Upper lobe of left lung (tissue), 6 donors: ENCODE results near the gene CELA1. TPM values are rescaled to one million over a fixed set of nuclear protein-coding genes. Genes with fewer than 3 reads are reported as not detected.

Source experiments
- ATAC-seq, 2 donors: fragments of 200-7000 bp; cut with Tn5 transposase; one replicate each; pipeline ENCODE4 v1.9.1; 2022; ENCODE audit warnings: mild to moderate bottlenecking in 2 of 2, moderate library complexity in 2 of 2; ENCODE audit not compliant: low FRiP score in 2 of 2
- DNase-seq, 2 donors: peaks; one replicate each; pipeline ENCODE4 v3.0.0-alpha.2; 2019 to 2020
- H3K27ac ChIP-seq, 4 donors: fragments of 200-600 bp; sonication (generic); one replicate each; pipeline ENCODE4 v1.5.1; 2016 to 2019
- H3K27me3 ChIP-seq, 4 donors: fragments of 200-600 bp; sonication (generic); one replicate each; pipeline ENCODE4 v1.5.1; 2017 to 2019
- H3K36me3 ChIP-seq, 4 donors: fragments of 200-600 bp; sonication (generic); one replicate each; pipeline ENCODE4 v1.5.1; 2016 to 2019
- H3K4me1 ChIP-seq, 4 donors: fragments of 200-600 bp; sonication (generic); one replicate each; pipeline ENCODE4 v1.5.1; 2018 to 2019
- H3K4me3 ChIP-seq, 4 donors: fragments of 200-600 bp; sonication (generic); one replicate each; pipeline ENCODE4 v1.5.1; 2017 to 2019; ENCODE audit warnings: mild to moderate bottlenecking in 2 of 4, moderate library complexity in 1 of 4
- H3K9me3 ChIP-seq, 4 donors: fragments of 200-600 bp; sonication (generic); one replicate each; pipeline ENCODE4 v1.5.1; 2018 to 2019
- CTCF ChIP-seq, 6 experiments: fragments of 450-650 bp in 4 of 6; fragments of 200-600 bp in 2 of 6; sonication (generic) in 2 of 6; IDR thresholded peaks; one replicate each; pipeline ENCODE4 v1.5.1; 2016 to 2019; ENCODE audit warnings: antibody characterized with exemption in 6 of 6
- EP300 ChIP-seq, 4 donors: sonication (generic); formaldehyde crosslinking; IDR thresholded peaks; one replicate each; pipeline ENCODE4 v1.5.1; 2017; ENCODE audit warnings: antibody characterized with exemption in 4 of 4, control low read depth in 2 of 4
- POLR2A ChIP-seq, 4 donors: fragments of 450-650 bp; IDR thresholded peaks; one replicate each; pipeline ENCODE4 v1.5.1; 2016 to 2017; ENCODE audit warnings: antibody characterized with exemption in 4 of 4, mild to moderate bottlenecking in 2 of 4
- POLR2AphosphoS5 ChIP-seq, 2 donors: sonication (generic); formaldehyde crosslinking; IDR thresholded peaks; one replicate each; pipeline ENCODE4 v1.5.1; 2017; ENCODE audit warnings: antibody characterized with exemption in 2 of 2
- WGBS, 2 donors: methylation state at CpG; one replicate each; pipeline ENCODE4 v1.1.5; 2017 to 2018; 5-methylcytosine and 5-hydroxymethylcytosine counted together
- total RNA-seq, 6 donors: library from RNA; depleted of rRNA in 4 of 6; stranded (reverse); fragments of >200 nt in 4 of 6; gene quantifications; one replicate each; pipeline versions ENCODE4 v1.1.0 to v1.2.1, GENCODE V29; 2016 to 2021
- donor health status: DM: no; HTN: no; CAD: no; lungs with moderate emphysema.
- donor health status: DM: no; HTN: yes; CAD: no; lungs with severe emphysema.

The CELA1 gene
- total RNA-seq, 6 donors from 2014 or later: not detected

- WGBS, 2 donors: 88 to 93% methylated on average over 8 to 10 of the region's 10 CpGs
Measured at GRCh38 chr12:51357374-51358047, 11.0 kb upstream of the CELA1 start.

GRCh38 chr12:51351913-51352532, 5.5 kb upstream of the CELA1 start:
- TF ChIP-seq CTCF (IDR thresholded peaks at IDR 0.05): peak in 5 of 6 experiments; percentile 25 to 66 (median 58)
- TF ChIP-seq POLR2AphosphoS5 (IDR thresholded peaks at IDR 0.05): no peak
- no peak overlapping the region for H3K27ac ChIP-seq
- DNase-seq (peak in 1 of 2 donors; percentile 67), ATAC-seq (peak; percentile 60 to 63)
- no peaks in the 10 kb centered on the region for H3K4me1 ChIP-seq
- no peaks in the 10 kb centered on the region for H3K9me3 ChIP-seq
- H3K36me3 ChIP-seq: no peaks in the 10 kb centered on the region
- no peak overlapping the region for H3K4me3 ChIP-seq
- WGBS, 2 donors: 52 to 54% methylated on average over 9 to 11 of the region's 11 CpGs
- H3K27me3 ChIP-seq: no peaks in the 10 kb centered on the region

More at GRCh38 chr12:51357374-51358047, 11.0 kb upstream of the CELA1 start:
- ATAC-seq (no peak), DNase-seq (no peak)
- H3K27ac ChIP-seq: no peak overlapping the region
- H3K9me3 ChIP-seq: no peaks in the 10 kb centered on the region
- H3K4me1 ChIP-seq: no peaks in the 10 kb centered on the region
- H3K36me3 ChIP-seq: no peaks in the 10 kb centered on the region
- H3K4me3 ChIP-seq: no peak overlapping the region
- no peaks in the 10 kb centered on the region for H3K27me3 ChIP-seq
- TF ChIP-seq POLR2A (IDR thresholded peaks at IDR 0.05) (no peak), POLR2AphosphoS5 (IDR thresholded peaks at IDR 0.05) (no peak), CTCF (IDR thresholded peaks at IDR 0.05) (no peak), EP300 (IDR thresholded peaks at IDR 0.05) (no peak)

GRCh38 chr12:51349026-51349425, 2.5 kb upstream of the CELA1 start:
- Histone ChIP-seq H3K4me3 (no peak overlapping the region), H3K27me3 (no peaks in the 10 kb centered on the region), H3K27ac (no peak overlapping the region), H3K4me1 (no peaks in the 10 kb centered on the region), H3K36me3 (no peaks in the 10 kb centered on the region), H3K9me3 (no peaks in the 10 kb centered on the region)
- TF ChIP-seq CTCF (IDR thresholded peaks at IDR 0.05) (no peak), POLR2AphosphoS5 (IDR thresholded peaks at IDR 0.05) (no peak), EP300 (IDR thresholded peaks at IDR 0.05) (no peak), POLR2A (IDR thresholded peaks at IDR 0.05) (no peak)
- 92 to 97% methylated on average over 5 of the region's 5 CpGs for WGBS, 2 donors
- no peak for DNase-seq
- ATAC-seq: no peak

GRCh38 chr12:51348116-51348515, 1.6 kb upstream of the CELA1 start:
- Histone ChIP-seq H3K4me3 (no peak overlapping the region), H3K9me3 (no peaks in the 10 kb centered on the region), H3K4me1 (no peaks in the 10 kb centered on the region), H3K27ac (no peak overlapping the region), H3K36me3 (no peaks in the 10 kb centered on the region), H3K27me3 (no peaks in the 10 kb centered on the region)
- DNase-seq (no peak), ATAC-seq (no peak)
- no peak for TF ChIP-seq POLR2AphosphoS5 (IDR thresholded peaks at IDR 0.05)
- no peak for TF ChIP-seq CTCF (IDR thresholded peaks at IDR 0.05)
- TF ChIP-seq EP300 (IDR thresholded peaks at IDR 0.05): no peak
- WGBS, 2 donors: 72 to 90% methylated on average over 4 of the region's 4 CpGs

GRCh38 chr12:51345681-51346080, 798 bp downstream of the CELA1 start:
- Histone ChIP-seq H3K27ac (no peak overlapping the region), H3K4me1 (peaks cover 4 to 9% (median 5%) of the 10 kb centered on the region in 4 donors), H3K27me3 (no peaks in the 10 kb centered on the region), H3K4me3 (no peak overlapping the region), H3K36me3 (no peaks in the 10 kb centered on the region), H3K9me3 (no peaks in the 10 kb centered on the region)
- DNase-seq (no peak), ATAC-seq (no peak)
- WGBS, 2 donors: 55 to 61% methylated on average over 7 of the region's 7 CpGs
- no peak for TF ChIP-seq EP300 (IDR thresholded peaks at IDR 0.05)
- no peak for TF ChIP-seq POLR2A (IDR thresholded peaks at IDR 0.05)
- TF ChIP-seq CTCF (IDR thresholded peaks at IDR 0.05): no peak
- TF ChIP-seq POLR2AphosphoS5 (IDR thresholded peaks at IDR 0.05): no peak
